VCaP (cell line): ENCODE results near the gene DNASE2.

ENCODE experiments used
- H3K27ac ChIP-seq: fragments of 450-650 bp; 2 replicates; pipeline ENCODE4 v1.5.1; 2017
- TF ChIP-seq, protein P1 (sequence below): fragments of 450-650 bp; conservative IDR thresholded peaks from 2 replicates; pipeline ENCODE4 v1.5.1; 2017; ENCODE audit warnings: mild to moderate bottlenecking, moderate library complexity

The DNASE2 gene, protein sequence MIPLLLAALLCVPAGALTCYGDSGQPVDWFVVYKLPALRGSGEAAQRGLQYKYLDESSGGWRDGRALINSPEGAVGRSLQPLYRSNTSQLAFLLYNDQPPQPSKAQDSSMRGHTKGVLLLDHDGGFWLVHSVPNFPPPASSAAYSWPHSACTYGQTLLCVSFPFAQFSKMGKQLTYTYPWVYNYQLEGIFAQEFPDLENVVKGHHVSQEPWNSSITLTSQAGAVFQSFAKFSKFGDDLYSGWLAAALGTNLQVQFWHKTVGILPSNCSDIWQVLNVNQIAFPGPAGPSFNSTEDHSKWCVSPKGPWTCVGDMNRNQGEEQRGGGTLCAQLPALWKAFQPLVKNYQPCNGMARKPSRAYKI

GRCh38 chr19:12881172-12881808, at the start of gene DNASE2:
Gene DNASE2, minus strand, starts transcription at chr19:12881449. Its CDS starts 74 bp downstream, at chr19:12881375.
- TF ChIP-seq, protein P1, sequence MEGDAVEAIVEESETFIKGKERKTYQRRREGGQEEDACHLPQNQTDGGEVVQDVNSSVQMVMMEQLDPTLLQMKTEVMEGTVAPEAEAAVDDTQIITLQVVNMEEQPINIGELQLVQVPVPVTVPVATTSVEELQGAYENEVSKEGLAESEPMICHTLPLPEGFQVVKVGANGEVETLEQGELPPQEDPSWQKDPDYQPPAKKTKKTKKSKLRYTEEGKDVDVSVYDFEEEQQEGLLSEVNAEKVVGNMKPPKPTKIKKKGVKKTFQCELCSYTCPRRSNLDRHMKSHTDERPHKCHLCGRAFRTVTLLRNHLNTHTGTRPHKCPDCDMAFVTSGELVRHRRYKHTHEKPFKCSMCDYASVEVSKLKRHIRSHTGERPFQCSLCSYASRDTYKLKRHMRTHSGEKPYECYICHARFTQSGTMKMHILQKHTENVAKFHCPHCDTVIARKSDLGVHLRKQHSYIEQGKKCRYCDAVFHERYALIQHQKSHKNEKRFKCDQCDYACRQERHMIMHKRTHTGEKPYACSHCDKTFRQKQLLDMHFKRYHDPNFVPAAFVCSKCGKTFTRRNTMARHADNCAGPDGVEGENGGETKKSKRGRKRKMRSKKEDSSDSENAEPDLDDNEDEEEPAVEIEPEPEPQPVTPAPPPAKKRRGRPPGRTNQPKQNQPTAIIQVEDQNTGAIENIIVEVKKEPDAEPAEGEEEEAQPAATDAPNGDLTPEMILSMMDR, result no peak
- peak within 1 kb of the TSS; percentile 66 for H3K27ac ChIP-seq

DNA sequence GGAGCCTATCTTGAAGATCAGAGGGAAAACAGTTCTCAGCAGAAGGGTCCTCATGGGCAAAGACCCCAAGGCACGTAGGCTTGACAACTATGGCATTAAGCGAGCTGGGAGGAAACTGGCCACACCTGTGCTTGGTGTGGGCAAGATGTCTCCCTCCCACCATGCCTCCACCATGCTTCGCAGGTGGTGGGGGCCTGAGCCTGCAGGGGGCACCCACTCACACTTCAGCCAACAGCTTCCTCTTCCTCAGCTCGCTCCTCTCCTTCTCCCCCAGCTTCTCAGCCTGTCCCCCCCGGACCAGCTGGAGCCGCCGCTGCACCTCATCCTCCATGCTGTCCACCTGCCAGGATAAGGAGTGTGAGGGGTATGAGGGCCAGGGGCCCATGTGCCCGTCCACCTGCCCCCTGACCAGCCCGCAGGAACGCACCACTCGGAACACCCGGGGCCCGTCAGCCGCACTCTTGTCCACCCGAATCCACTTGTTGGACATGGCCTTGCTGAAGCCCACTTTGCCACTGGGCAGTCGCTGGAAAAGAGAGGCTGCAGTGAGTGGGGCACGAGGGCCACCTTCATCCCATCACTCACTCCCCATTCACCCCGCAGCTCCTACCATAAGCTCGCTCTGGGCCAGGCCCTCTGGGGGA, 48.9 kb upstream of the DNASE2 start:
- TF ChIP-seq, protein P1, result no peak
- H3K27ac ChIP-seq, result no peak overlapping the region

DNA sequence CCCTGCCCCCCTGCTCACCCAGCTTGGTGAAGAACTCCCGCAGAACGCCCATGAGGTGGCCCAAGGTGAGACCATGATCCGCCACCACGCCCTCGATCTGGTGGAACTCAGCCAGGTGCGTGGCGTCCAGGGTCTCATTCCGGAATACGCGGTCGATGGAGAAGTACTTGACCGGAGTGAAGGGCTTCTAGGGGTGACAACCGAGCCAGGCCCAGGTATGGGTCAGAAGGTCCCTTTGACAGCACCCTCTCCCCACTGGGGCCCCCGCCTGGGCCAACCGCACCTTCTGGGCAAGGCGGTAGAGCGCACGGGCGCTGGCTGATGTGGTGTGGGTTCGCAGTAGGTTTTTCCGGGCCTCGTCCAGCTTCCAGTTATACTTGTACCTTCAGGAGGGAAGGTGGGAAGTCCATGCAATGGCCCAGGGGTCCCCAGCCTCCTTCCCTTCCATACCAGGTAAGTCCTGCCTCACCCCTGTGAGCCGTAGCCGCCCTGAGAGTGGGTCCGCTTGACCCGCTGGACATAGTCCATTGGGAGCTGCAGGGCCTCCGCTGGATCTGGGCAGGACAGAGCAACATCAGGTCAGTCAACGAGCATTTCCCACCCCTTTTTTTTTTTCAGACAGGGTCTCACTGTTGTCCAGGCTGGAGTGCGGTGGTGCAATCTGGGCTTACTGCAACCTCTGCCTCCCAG, 43.5 kb upstream of the DNASE2 start:
- TF ChIP-seq, protein P1, result no peak
- H3K27ac ChIP-seq, result no peak overlapping the region

- TF ChIP-seq, protein P1, result no peak
- no peak overlapping the region for H3K27ac ChIP-seq
Measured at GRCh38 chr19:12922959-12923358, 41.7 kb upstream of the DNASE2 start.

DNA sequence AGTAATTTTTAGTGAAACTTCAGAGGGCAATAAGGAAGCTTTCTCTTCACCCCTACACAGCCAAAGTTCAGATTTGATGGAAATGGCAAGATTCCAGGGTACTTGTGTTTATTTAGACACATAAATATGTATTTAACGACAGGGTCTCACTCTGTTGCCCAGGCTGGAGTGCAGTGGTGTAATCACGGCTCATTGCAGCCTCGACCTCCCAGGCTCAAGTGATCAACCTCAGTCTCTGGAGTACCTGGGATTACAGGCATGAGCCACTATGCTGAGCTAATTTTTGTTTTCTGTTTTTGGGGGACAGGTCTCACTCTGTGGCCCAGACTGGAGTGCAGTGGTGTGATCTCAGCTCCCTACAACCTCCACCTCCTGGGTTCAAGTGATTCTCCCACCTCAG, 39.8 kb upstream of the DNASE2 start:
- TF ChIP-seq, protein P1, result no peak
- H3K27ac ChIP-seq, result peak overlapping the region; percentile 18; the same call in 1 of the 2 replicates

DNA sequence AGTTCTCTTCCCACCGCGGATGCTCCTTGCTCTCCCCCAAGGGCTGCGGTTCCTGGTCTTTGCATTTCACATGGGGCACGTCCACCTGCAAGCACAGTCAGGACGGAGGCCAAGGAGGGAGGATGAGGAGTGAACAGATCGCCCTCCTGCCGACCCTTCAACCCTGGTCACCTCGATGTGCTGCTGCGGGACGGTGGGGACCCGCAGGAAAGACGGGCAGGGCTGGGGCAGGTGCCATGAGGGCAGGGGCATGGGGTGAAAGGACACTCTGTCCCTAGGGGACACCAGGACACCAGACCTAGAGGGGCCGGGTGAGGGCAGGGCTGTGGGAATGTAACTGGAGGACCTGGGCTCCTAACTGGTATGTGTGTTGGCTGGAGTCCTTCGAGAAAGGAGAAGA, 37.0 kb upstream of the DNASE2 start:
- TF ChIP-seq, protein P1, result no peak
- H3K27ac ChIP-seq, result no peak overlapping the region

DNA sequence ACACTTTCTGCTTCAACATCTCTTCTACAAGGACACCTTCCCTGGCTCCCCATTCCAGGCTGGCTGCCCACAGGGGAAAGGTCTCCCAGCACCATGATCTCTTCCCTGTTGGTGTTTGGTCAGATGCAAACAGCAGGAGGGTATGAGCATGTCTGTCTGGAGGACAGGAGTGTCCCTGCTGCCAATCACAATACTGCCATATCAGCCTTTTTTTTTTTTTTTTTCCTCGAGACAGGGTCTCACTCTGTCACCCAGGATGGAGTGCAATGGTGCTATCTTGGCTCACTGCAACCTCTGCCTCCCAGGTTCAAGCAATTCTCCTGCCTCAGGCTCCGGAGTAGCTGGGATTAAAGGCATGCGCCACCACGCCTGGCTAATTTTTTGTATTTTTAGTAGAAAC, 34.6 kb upstream of the DNASE2 start:
- peak overlapping the region; percentile 99; the same call in 1 of the 2 replicates for H3K27ac ChIP-seq
